GM18526 (cell line): ENCODE data around the gene MKRN2.

ENCODE experiments used
- POLR2A ChIP-seq: IDR thresholded peaks from 3 replicates; pipeline ENCODE4 v1.6.1; 2011; ENCODE audit not compliant: insufficient read length; ENCODE audit errors: extremely low read depth

MKRN2 gene

DNA sequence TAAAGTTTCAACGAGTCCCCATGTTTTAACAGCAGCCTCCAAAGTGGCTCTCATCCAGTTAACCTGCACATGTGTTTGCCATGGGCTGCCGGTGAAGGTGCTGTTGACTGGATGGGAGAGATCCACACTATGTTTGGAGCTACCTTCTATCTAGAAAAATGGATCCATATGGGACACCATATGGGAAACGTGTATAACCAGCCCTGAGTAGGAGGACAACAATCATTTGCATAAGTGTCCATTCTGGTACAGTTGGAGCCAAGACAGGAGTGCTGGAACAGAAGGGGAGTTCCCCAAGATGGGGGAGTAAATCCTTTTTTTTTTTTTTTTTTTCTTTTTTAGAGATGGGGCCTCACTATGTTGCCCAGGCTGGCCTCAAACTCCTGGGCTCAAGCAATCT, 36.6 kb downstream of the MKRN2 start:
- TF ChIP-seq POLR2A: no peak

DNA sequence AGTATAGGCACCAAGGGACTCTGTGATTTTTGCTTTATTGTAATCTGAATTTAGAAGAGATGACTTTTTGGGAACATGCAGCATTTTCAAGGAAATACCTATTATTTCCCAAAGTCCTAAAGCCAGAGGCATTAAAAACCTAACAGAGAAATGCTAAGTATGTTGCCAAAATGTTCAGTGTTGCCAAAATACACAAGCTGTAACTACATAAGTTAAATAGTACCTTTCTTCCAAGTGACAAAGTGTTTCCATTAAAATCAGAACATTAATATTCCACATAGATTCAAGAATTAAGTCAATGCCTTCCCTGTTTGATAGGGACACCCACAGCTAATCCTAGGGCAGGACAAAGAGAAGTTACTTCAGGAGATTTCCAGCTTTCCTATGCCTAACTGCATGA, 42.0 kb downstream of the MKRN2 start:
- TF ChIP-seq POLR2A: no peak

DNA sequence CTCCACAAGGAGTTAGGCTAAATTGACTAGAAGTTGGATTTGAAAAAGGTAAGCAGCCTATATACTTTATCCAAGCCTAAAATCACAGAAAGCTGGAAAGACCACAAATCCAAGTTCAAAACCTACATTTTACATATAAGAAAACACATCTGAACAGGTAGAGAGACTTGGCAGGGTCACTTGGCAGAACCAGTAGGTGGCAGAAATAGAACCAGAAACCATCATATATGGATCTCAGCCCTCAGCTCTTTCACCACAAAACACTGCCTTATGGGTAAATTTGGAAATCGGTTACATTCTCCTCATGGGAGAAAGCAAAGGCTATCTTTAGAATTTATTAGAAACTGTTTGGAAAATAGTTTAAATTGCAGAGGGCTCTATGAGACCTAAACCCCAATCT, 44.2 kb downstream of the MKRN2 start:
- TF ChIP-seq POLR2A: no peak

DNA sequence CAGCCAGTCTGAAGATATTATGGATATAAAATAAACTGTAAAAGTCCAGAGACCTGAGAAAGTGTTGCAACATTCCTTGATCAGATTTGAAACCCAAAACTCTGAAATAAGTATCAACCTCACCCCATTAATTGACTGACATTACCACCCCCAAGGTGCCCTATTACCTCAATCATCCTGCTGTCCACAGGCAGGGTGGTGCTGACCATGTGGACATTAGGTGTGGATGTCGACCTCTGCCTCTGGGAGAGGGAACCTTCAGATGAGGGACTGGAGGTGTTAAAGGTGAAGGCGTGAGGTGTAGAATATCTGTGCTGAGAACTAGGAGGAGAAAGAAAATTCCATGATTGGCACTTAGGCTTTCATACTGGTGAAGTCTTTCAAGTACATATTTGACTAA, 47.1 kb downstream of the MKRN2 start:
- TF ChIP-seq POLR2A: no peak

DNA sequence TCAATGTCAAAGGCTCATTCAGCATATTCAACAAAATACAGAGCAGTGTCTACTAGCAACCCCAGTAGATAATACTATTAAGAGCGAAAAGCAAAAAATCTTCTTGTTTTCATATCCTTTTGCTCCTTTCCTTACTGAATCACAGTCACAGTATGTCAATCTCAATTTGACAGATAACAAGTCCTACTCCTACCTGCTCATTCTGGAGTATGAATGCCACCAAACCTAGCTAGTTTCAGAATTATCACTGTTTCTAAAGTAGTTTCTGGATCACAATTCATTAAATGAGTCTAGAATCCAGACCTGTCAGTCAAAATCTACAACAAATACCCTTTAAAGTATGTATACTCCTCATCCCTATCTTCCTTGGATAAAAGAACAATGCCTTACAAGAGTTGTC, 51.5 kb downstream of the MKRN2 start:
- TF ChIP-seq POLR2A: no peak

DNA sequence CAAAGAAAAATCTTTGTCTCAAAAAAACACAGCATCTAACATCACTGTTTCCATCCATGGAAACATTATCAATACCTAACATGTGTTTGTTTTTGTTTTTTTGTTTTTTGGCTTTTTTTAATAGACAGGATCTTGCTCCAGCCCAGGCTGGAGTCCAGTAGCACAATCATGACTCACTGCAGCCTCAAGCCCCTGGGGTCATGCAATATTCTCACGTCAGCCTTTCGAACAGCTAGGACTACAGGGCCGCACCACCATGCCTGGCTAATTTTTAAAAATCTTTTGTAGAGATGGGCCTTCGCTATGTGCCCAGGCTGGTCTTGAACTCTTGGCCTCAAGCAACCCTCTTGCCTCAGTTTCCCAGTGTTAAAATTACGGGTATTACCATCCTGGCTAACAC, 54.2 kb downstream of the MKRN2 start:
- no peak for TF ChIP-seq POLR2A

DNA sequence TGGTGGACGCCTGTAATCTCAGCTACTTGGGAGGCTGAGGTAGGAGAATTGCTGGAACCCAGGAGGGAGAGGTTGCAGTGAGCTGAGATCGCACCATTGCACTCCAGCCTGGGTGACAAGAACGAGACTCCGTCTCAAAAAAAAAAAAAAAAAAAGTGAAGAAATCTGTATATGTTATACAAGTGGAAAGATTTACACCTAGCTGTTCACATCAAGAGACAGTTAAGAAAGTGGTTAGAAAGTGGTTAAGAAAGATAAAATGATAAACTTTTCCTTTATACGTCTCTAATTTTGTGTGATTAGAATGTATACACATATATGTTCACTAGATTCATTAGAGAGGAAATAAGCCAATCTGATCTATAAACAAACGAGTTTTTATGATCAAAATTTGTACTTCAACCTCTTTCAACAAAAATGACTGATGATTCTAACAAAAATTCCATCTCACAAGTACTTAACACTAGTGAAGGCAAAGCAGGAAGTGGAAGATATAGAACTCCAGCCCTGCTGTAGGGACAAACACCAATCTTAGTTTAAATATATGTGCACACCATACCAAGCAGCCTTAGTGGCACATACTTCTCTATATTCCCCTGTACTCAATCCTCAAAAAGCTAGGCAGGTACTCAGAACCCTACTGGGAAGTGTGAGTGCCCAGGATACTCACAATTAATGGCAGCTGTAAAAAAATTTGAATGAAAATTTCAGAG, 55.8 kb downstream of the MKRN2 start:
- TF ChIP-seq POLR2A: no peak

DNA sequence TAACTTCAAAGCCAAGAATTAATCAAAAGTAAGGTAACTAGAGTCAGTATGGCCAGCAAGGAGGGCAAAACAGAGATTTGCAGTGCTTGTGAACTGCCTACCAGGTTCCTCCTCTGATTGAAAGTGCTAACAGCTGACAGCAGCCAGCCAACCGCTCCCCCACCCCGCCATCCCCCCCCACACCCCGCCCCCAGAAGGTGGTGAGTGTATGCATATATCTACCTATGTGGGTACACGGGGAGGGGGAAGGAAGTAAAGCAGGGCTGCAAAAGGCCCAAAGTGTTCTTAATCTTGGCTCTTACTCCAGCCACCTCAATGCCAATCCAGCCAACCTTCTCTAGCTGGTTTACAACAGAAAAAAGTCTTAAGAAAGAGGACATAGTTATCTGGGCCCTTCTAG, 56.4 kb downstream of the MKRN2 start:
- no peak for TF ChIP-seq POLR2A

DNA sequence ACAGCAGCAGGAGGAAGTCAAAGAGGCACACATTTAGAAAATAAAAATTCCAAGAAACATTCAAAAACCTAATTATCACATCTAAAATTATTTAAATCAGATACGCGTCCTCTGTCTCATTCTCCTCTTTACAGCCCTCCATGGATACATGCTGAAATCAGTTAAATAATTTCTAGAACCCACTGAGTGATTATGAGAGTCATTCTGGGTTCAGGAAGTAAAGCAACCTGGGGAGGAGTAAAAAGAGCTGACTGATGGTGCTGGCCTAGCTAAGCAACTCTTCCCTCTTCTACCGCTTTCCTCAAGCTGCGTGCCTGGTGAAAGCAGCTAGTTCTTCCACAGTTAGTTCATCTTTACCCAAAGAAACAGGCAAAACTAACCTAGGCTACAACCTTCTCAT, 58.4 kb downstream of the MKRN2 start:
- TF ChIP-seq POLR2A: no peak

DNA sequence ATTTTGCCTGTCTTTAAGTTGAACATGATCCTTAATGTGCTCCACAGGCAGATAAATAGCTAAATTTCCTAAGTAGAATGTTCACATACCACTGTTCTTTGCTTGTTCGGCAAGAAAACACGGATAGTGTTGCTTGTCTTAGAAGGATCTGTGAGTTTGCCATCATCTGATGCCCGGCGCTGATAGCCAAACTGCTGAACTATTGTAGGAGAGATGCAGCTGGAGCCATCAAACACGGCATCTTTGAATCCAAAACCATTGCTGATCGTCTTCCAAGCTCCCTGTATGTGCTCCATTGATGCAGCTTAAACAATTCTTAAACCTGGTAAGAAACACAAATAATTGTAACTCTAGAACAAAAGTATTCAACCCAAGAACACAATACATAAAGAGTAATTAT, 61.5 kb downstream of the MKRN2 start:
- TF ChIP-seq POLR2A: no peak

DNA sequence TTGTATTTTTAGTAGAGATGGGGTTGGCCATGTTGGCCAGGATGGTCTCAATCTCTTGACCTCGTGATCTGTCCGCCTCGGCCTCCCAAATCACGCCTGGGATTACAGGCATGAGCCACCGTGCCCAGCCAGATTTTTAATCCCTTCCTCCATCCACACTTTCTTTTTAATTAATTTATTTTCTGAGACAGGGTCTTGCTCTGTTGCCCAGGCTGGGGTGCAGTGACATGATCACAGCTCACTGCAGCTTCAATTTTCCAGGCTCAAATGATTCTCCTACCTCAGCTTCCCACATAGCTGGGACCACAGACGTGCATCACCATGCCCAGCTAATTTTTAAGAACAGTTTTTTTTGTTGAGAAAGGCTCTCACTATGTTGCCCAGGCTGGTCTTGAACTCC, 63.4 kb downstream of the MKRN2 start:
- TF ChIP-seq POLR2A: no peak

DNA sequence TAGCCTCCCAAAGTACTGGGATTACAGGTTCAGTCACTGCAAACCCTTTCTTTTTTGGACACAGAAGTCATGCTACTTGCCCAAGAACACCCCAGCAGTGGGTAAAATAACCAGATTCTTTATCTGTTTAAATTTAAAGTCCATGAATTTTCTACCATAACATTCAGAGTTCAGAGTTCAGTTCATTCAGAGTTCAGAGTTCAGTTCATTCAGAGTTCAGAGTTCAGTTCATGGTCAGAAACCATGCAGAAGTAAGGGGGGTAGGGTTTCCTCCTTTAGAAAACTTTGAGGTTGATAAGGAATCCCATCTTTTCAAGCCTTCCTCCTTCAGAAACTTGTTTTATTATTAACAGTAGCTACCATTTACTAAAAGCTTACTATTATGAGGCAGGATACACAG, 63.8 kb downstream of the MKRN2 start:
- no peak for TF ChIP-seq POLR2A

DNA sequence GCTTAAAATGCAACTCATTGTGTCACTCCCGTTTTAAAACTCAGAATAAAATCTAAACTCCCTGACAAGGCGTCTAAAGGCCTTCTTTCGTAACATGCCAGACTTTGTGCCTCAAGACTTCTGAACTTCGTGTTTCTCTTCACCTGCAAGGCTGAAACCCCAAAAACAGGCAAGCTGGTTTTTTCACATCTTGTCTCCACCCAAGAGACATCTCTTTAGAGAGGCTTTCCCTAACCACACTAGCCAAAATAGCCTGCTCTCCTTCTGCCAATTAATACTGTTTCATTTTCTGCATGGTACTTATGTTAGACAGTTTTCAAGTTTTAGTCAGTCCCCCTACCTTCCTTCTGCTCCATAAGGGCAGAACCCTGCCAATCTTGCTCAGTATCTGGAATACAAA, 65.4 kb downstream of the MKRN2 start:
- TF ChIP-seq POLR2A: no peak

DNA sequence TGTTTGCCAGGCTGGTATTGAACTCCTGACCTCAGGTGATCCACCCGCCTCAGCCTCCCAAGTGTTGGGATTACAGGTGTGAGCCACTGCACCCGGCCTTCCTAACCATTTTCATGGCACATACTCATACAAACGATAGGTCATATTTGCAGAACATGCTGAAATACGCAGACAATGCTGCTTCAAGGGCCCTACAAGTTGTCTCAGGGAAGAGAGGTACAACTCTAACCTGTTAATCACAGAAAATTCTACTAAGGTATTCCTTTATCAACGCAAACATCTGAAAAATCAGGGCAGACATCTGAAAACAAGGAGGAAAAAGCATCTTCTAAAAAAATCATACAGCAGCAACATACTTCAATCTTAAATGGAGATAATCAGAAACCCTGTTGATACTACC, 67.2 kb downstream of the MKRN2 start:
- TF ChIP-seq POLR2A: no peak

DNA sequence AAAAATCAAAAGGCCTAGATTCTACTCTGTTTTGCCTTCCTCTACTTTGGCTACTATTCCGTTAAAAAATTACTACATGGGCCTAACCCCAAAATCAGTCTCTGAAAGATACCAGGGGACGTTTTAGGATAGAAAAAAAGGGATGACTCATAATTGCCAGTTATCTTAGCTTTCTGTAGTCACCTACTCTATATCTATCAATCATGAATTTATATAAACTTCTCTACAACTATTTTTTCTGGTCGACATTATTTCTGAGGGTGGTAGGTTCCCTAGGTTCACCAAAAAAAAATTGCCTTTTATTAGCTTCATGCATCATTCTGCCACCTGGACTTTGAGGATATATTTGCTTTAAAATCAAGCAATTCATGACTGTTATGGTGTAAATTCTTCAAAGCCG, 70.5 kb downstream of the MKRN2 start:
- no peak for TF ChIP-seq POLR2A

DNA sequence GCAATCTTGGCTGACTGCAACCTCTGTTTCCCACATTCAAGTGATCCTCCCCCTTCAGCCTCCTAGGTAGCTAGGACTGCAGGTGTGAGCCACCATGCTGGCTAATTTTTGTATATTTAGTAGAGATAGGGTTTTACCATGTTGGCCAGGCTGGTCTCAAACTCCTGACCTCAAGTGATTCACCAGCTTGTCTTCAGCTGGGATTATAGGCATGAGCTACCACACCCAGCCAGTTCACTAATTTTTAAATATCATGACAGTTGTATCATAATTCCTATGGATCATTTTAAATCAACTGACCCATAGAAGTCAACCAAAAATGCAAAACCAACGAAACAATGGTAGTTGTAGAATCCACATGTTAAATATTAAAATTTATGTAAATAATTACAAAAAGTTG, 71.9 kb downstream of the MKRN2 start:
- no peak for TF ChIP-seq POLR2A

DNA sequence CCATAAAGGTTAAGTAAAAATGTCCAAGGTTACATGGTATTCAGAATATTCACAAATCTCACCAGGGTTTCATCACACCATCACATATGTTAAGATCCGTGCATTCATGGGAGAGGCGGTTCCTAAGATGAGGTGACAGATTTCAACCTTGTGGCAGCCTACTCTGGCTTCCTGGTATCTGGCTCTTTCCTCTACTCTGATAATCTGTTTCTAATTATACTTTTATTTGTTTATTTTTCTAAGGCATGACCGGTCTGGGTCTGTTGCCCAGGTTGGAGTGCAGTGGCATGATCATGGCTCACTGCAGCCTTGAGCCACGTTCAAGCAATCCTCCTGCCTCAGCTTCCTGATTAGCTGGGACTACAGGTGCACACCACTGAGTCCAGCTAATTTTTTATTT, 72.7 kb downstream of the MKRN2 start:
- TF ChIP-seq POLR2A: no peak
